Astrocyte (in vitro differentiated cells and primary cell): Measurements from ENCODE around the gene NCAPG2. TPM values are rescaled to one million over a fixed set of nuclear protein-coding genes. Genes with fewer than 3 reads are reported as not detected.
"Not testable (repeated sequence)": the region's sequence is repeated elsewhere in the genome, so short reads cannot be mapped to it uniquely, and the experiment has no call there.

ENCODE experiments used
- DNase-seq: peaks from one replicate; pipeline ENCODE4 v3.0.0-alpha.2; 2010; ENCODE audit warnings: low read depth
- FAIRE-seq: peaks from 2 replicates; lab custom pipeline; 2011; peaks lifted over from hg19 to GRCh38; lab: Jason Lieb, UNC
- H2AFZ ChIP-seq: 2 replicates; pipeline ENCODE4 v1.6.0; 2012; ENCODE audit warnings: low read depth, low read length, inconsistent platforms
- H3K27ac ChIP-seq: 2 replicates; pipeline ENCODE4 v1.5.1; 2011; ENCODE audit warnings: low read depth, low read length, inconsistent platforms
- H3K27me3 ChIP-seq: 2 replicates; pipeline ENCODE4 v1.6.0; 2011; ENCODE audit warnings: low read length, inconsistent platforms; ENCODE audit not compliant: insufficient read depth
- H3K36me3 ChIP-seq: 2 replicates; pipeline ENCODE4 v1.5.1; 2011; ENCODE audit warnings: low read length, inconsistent platforms; ENCODE audit not compliant: insufficient read depth
- H3K4me1 ChIP-seq: 2 replicates; pipeline ENCODE4 v1.5.1; 2011; ENCODE audit warnings: low read length, inconsistent platforms; ENCODE audit not compliant: insufficient read depth
- H3K4me2 ChIP-seq: 2 replicates; pipeline ENCODE4 v1.6.0; 2012; ENCODE audit warnings: low read length, inconsistent platforms
- H3K4me3 ChIP-seq: 2 replicates; pipeline ENCODE4 v1.5.1; 2011; ENCODE audit warnings: low read depth, mild to moderate bottlenecking, low read length, inconsistent platforms; ENCODE audit not compliant: insufficient read depth
- H3K79me2 ChIP-seq: 2 replicates; pipeline ENCODE4 v1.6.0; 2012; ENCODE audit warnings: mild to moderate bottlenecking, low read length, inconsistent platforms; ENCODE audit not compliant: insufficient read depth
- H3K9ac ChIP-seq: 2 replicates; pipeline ENCODE4 v1.6.0; 2012; ENCODE audit warnings: mild to moderate bottlenecking, low read length, inconsistent platforms
- H3K9me3 ChIP-seq: 2 replicates; pipeline ENCODE4 v1.5.1; 2012; ENCODE audit warnings: low read depth, mild to moderate bottlenecking, low read length, inconsistent platforms; ENCODE audit not compliant: insufficient read depth
- H4K20me1 ChIP-seq: 2 replicates; pipeline ENCODE4 v1.6.0; 2012; ENCODE audit warnings: low read length, inconsistent platforms; ENCODE audit not compliant: insufficient read depth
- H3K27ac Mint-ChIP-seq: one replicate; pipeline ENCODE4 v1.8.0; 2021; ENCODE audit warnings: mild to moderate bottlenecking, mixed read lengths; ENCODE audit not compliant: unreplicated experiment
- H3K27me3 Mint-ChIP-seq: one replicate; pipeline ENCODE4 v1.8.0; 2021; ENCODE audit warnings: low read depth, mixed read lengths; ENCODE audit not compliant: unreplicated experiment
- H3K36me3 Mint-ChIP-seq: one replicate; pipeline ENCODE4 v1.8.0; 2021; ENCODE audit warnings: low read depth, mixed read lengths; ENCODE audit not compliant: unreplicated experiment
- H3K4me1 Mint-ChIP-seq: one replicate; pipeline ENCODE4 v1.8.0; 2021; ENCODE audit warnings: low read depth, mixed read lengths; ENCODE audit not compliant: unreplicated experiment
- H3K4me3 Mint-ChIP-seq: one replicate; pipeline ENCODE4 v1.8.0; 2021; ENCODE audit warnings: mild to moderate bottlenecking, moderate library complexity, mixed read lengths; ENCODE audit not compliant: unreplicated experiment
- H3K9me3 Mint-ChIP-seq: one replicate; pipeline ENCODE4 v1.8.0; 2021; ENCODE audit warnings: mild to moderate bottlenecking, mixed read lengths; ENCODE audit not compliant: unreplicated experiment
- CTCF ChIP-seq: IDR thresholded peaks from 2 replicates; pipeline ENCODE4 v1.5.1; 2011; ENCODE audit warnings: low read depth, mild to moderate bottlenecking, inconsistent platforms, low read length, moderate library complexity; ENCODE audit not compliant: insufficient read depth
- EZH2 ChIP-seq: IDR thresholded peaks from 2 replicates; pipeline ENCODE4 v1.6.1; 2012; ENCODE audit warnings: mild to moderate bottlenecking, low read length, inconsistent platforms; ENCODE audit not compliant: insufficient read depth
- total RNA-seq: library from RNA; stranded (reverse); gene quantifications from 2 replicates; pipeline ENCODE4 v1.2.1, GENCODE V29; 2021

NCAPG2 gene
- total RNA-seq, 1 donor from 2014 or later, result 9.6 TPM

GRCh38 chr7:158666966-158667678, 37.5 kb downstream of the NCAPG2 start:
- H3K27ac ChIP-seq, H3K4me2 ChIP-seq, H3K79me2 ChIP-seq, H3K4me1 ChIP-seq, H3K9ac ChIP-seq, H2AFZ ChIP-seq, H3K4me3 ChIP-seq, H3K4me3 Mint-ChIP-seq, H4K20me1 ChIP-seq, FAIRE-seq, H3K36me3 Mint-ChIP-seq, H3K9me3 ChIP-seq, H3K4me1 Mint-ChIP-seq, H3K27ac Mint-ChIP-seq, H3K9me3 Mint-ChIP-seq, H3K27me3 ChIP-seq, DNase-seq, H3K27me3 Mint-ChIP-seq: not testable (repeated sequence)
- peaks cover 21% of the 10 kb centered on the region for H3K36me3 ChIP-seq

- no peak overlapping the region for H3K27ac Mint-ChIP-seq
- DNase-seq (no peak), FAIRE-seq (no peak)
- no peak overlapping the region for H3K4me2 ChIP-seq
- no peaks in the 10 kb centered on the region for H3K79me2 ChIP-seq
- H4K20me1 ChIP-seq, result no peaks in the 10 kb centered on the region
- H3K36me3 Mint-ChIP-seq, result peaks cover 7% of the 10 kb centered on the region
- no peak overlapping the region for H3K4me3 ChIP-seq
- no peaks in the 10 kb centered on the region for H3K27me3 ChIP-seq
- H3K4me1 Mint-ChIP-seq, result no peaks in the 10 kb centered on the region
- no peak overlapping the region for H3K9ac ChIP-seq
- H3K27ac ChIP-seq, result no peak overlapping the region
- H3K9me3 Mint-ChIP-seq, result no peaks in the 10 kb centered on the region
- no peaks in the 10 kb centered on the region for H3K27me3 Mint-ChIP-seq
- no peaks in the 10 kb centered on the region for H3K9me3 ChIP-seq
- no peak for TF ChIP-seq CTCF
- TF ChIP-seq EZH2, result no peak
- peaks cover 20% of the 10 kb centered on the region for H3K36me3 ChIP-seq
- H3K4me3 Mint-ChIP-seq, result no peak overlapping the region
- H3K4me1 ChIP-seq, result no peaks in the 10 kb centered on the region
- no peak overlapping the region for H2AFZ ChIP-seq
These were observed 38.2 kb downstream of the NCAPG2 start for GRCh38 chr7:158666401-158666800.

GRCh38 chr7:158664406-158664805, 40.2 kb downstream of the NCAPG2 start:
- Histone ChIP-seq H3K4me2 (no peak overlapping the region), H3K4me1 (no peaks in the 10 kb centered on the region), H3K9me3 (no peaks in the 10 kb centered on the region), H3K27me3 (no peaks in the 10 kb centered on the region), H4K20me1 (no peaks in the 10 kb centered on the region), H3K79me2 (no peaks in the 10 kb centered on the region), H2AFZ (no peak overlapping the region), H3K36me3 (peaks cover 11% of the 10 kb centered on the region), H3K4me3 (no peak overlapping the region), H3K9ac (no peak overlapping the region), H3K27ac (no peak overlapping the region)
- Mint-ChIP-seq H3K36me3 (peaks cover 6% of the 10 kb centered on the region), H3K27ac (no peak overlapping the region), H3K9me3 (no peaks in the 10 kb centered on the region), H3K4me3 (no peak overlapping the region), H3K27me3 (no peaks in the 10 kb centered on the region), H3K4me1 (no peaks in the 10 kb centered on the region)
- DNase-seq (no peak), FAIRE-seq (no peak)
- TF ChIP-seq CTCF (no peak), EZH2 (no peak)
